Uterus (tissue), 2 donors: ENCODE results near the gene CASR.
"Not testable (repeated sequence)": the region's sequence is repeated elsewhere in the genome, so short reads cannot be mapped to it uniquely, and the experiment has no call there.

Experiments used
- POLR2A ChIP-seq, 2 donors: fragments of 450-650 bp; IDR thresholded peaks; one replicate each; pipeline ENCODE4 v1.6.1; 2016; ENCODE audit warnings: antibody characterized with exemption in 2 of 2, mild to moderate bottlenecking in 1 of 2, moderate library complexity in 1 of 2
- TF ChIP-seq, protein P1 (sequence below), 4 experiments: fragments of 200-600 bp in 2 of 4; fragments of 450-650 bp in 2 of 4; sonication (generic) in 2 of 4; IDR thresholded peaks; one replicate each; pipeline ENCODE4 v1.5.1; 2016 to 2019; ENCODE audit warnings: antibody characterized with exemption in 4 of 4, mild to moderate bottlenecking in 2 of 4, moderate library complexity in 1 of 4

DNA sequence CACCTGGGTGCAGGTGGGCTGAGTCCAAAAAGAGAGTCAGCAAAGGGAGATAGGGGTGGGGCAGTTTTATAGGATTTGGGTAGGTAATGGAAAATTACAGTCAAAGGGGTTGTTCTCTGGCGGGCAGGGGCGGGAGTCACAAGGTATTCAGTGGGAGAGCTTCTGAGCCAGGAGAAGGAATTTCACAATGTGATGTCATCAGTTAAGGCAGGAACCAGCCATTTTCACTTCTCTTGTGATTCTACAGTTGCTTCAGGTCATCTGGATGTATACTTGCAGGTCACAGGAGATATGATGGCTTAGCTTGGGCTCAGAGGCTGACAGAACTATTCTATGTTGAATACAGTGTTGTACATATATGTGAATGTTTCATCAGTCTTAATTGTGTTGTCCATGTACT lies 12.1 kb upstream of the CASR start:
- TF ChIP-seq, protein P1, sequence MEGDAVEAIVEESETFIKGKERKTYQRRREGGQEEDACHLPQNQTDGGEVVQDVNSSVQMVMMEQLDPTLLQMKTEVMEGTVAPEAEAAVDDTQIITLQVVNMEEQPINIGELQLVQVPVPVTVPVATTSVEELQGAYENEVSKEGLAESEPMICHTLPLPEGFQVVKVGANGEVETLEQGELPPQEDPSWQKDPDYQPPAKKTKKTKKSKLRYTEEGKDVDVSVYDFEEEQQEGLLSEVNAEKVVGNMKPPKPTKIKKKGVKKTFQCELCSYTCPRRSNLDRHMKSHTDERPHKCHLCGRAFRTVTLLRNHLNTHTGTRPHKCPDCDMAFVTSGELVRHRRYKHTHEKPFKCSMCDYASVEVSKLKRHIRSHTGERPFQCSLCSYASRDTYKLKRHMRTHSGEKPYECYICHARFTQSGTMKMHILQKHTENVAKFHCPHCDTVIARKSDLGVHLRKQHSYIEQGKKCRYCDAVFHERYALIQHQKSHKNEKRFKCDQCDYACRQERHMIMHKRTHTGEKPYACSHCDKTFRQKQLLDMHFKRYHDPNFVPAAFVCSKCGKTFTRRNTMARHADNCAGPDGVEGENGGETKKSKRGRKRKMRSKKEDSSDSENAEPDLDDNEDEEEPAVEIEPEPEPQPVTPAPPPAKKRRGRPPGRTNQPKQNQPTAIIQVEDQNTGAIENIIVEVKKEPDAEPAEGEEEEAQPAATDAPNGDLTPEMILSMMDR (IDR thresholded peaks at IDR 0.05): not testable (repeated sequence)
- not testable (repeated sequence) for TF ChIP-seq POLR2A (IDR thresholded peaks at IDR 0.05)
